Subcutaneous adipose tissue (tissue), 4 donors: ENCODE measurements around the gene OR9A2. TPM values are rescaled to one million over a fixed set of nuclear protein-coding genes. Genes with fewer than 3 reads are reported as not detected.

Experiments used
- total RNA-seq, 4 donors: library from RNA; depleted of rRNA; stranded (reverse); fragments of >200 nt; gene quantifications; one replicate each; pipeline ENCODE4 v1.1.0, GENCODE V29; 2016
- TF ChIP-seq, protein P1 (sequence below): fragments of 450-650 bp; IDR thresholded peaks from one replicate; pipeline ENCODE4 v1.5.1; 2016; ENCODE audit warnings: low read depth, mild to moderate bottlenecking, control low read depth, antibody characterized with exemption, moderate library complexity

The OR9A2 gene
- total RNA-seq, 4 donors from 2014 or later: not detected

DNA sequence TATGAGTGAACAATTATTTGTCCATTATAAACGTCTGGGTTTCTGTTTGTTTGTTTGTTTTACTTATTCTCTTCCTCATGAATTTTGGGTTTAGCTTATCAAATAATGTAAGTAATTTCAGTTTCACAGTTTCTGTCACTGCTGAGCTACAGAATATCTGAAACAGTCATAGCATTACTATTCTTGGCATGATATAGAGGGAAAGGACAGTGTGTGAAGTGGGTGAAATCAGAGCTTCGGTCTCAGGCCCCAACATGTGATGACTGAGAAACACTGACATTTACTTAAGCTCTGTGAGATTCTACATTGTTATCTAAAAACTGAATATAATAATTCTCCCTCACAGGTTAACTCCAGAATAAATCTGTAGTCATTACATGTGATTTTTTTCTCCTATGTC is 16.5 kb upstream of the OR9A2 start:
- TF ChIP-seq, protein P1, sequence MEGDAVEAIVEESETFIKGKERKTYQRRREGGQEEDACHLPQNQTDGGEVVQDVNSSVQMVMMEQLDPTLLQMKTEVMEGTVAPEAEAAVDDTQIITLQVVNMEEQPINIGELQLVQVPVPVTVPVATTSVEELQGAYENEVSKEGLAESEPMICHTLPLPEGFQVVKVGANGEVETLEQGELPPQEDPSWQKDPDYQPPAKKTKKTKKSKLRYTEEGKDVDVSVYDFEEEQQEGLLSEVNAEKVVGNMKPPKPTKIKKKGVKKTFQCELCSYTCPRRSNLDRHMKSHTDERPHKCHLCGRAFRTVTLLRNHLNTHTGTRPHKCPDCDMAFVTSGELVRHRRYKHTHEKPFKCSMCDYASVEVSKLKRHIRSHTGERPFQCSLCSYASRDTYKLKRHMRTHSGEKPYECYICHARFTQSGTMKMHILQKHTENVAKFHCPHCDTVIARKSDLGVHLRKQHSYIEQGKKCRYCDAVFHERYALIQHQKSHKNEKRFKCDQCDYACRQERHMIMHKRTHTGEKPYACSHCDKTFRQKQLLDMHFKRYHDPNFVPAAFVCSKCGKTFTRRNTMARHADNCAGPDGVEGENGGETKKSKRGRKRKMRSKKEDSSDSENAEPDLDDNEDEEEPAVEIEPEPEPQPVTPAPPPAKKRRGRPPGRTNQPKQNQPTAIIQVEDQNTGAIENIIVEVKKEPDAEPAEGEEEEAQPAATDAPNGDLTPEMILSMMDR: no peak

DNA sequence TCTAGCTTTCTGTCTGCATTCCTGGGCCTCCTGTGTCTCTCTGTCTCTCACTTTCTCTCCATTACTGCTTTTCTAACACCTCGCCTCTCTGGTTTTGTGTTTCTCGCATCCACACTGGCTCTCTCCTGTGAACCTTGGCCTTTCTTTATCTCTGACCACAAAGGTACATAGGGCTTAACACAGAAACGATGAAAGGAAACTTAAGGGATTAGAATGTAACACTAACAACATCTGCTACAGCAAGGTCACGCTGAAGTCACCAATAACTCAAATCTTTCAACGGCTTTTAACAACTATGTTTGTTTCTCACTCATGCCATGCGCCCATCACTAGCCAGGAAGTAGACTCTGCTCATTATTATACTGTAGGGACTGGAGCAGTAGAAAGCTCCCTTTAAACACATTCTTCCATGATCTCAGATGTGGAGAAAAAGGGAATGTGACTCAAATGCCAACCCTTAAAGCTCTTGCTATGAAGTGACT is 15.9 kb upstream of the OR9A2 start:
- TF ChIP-seq, protein P1: no peak

DNA sequence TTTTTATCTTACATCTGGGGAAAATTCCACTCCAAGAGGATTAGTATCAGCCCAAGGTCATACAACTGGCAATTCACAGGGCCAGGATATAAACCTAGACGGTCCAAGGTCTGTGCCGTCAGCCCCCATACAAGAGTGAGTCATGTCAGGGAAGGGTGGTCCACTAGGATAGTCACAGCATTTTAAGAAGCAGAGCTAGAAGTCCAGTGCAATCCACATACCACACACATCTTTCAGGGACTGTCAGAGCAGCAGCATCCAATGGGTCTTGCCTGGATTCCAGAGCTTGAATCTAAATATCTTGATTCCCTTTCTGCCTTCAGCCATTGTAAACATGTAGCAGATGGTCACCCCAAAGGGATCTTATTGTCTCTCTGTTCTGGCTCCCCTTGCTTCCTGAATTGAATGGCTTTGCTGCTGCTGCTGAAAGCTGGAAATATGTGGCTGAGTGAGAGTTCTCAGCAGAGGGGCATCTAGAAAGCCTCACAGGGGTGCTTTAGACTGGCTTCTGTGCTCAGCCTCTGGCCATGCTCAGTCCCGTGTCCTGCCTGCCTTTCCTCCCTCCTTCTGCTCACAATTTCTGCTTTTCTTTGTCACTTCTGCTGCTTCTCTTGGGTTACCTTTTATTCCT is 15.3 kb upstream of the OR9A2 start:
- TF ChIP-seq, protein P1: no peak

DNA sequence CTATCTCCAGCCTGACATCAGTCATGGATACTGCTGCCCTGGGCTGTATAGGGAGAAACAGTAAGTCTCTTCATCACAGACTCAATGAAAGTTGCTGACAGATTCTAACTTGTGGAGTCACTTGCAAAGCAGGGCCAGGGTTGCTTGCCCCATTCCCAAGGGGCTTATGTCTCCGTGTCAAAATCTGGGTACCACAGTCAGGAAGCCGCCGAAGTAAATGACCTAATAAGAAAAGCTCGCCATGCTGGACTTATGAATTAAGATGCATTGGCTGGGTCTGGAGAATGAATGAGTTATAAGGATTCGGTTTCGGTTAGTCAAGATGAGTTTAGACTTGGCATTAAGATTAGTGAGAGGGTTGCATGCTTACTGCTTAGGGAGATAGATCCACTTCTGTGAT is 14.4 kb upstream of the OR9A2 start:
- TF ChIP-seq, protein P1: no peak

DNA sequence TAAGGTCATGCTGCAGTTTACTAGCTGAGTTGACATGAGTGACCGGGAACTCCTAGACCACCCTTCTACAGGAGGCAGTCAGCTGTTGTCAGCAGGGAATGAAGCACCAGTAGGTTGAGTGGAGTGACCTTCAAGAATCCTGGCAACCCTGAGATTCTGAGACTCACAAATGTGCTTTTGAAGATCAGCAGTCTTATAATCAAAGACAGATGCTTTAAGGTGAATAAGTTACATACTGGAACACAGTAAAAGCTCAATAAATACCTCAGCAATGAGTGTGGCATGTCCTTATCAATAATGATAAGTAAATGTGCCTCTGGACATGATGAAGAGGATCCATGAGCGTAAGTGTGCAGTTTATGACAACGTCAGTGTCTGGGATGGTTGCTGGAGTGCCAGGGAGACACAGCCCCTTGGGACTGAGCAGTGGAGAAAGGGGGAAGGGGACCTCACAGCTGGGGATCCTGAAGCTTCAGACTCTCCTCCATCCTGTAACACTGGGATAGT is 13.3 kb upstream of the OR9A2 start:
- TF ChIP-seq, protein P1: no peak

DNA sequence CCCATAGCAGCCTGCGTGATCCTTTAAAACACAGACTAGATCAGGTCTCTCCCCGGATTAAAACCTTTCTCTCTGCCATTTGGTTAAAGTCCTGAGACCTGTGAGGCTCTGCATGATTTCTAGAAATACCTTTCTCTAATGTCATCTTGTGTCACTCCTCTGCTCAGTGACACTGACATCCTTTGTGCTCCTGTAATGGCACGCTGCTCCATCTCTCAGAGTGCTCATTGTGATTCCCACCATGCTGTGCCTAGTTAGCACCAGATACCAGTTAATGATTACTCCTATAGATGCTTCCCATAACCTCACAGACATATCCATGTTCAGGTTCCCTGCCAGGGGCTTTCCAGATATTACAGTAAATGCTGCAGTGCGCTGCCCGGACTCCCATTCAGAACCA is 11.7 kb upstream of the OR9A2 start:
- TF ChIP-seq, protein P1: no peak

DNA sequence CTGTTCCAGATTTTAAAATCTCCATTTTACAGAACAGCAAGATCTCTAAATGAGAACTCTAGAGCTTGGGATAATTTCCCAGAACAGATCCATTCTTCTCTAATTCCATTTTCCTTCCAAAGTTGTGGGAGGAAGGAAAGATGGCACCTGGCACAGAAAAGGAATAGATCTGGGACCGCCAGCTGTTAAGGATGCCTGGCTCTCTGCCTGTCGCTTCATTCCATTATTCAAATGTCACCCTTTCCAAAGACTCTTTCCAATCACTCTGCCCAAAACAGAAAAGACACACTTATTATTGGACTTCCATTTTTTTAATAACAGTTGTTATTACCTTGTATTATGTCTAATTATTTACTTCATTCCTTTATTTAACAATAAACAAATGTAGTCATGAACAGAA is 751 bp upstream of the OR9A2 start:
- TF ChIP-seq, protein P1: no peak
